Neural cell (in vitro differentiated cells): ENCODE data around the gene C2.

Experiments
- CTCF ChIP-seq: fragments of 450-650 bp; IDR thresholded peaks from 2 replicates; pipeline ENCODE4 v1.5.1; 2014; ENCODE audit warnings: antibody characterized with exemption, mild to moderate bottlenecking, moderate library complexity; ENCODE audit not compliant: poor library complexity, severe bottlenecking
- SMC3 ChIP-seq: fragments of 450-650 bp; conservative IDR thresholded peaks from 2 replicates; pipeline ENCODE4 v1.6.1; 2014; ENCODE audit warnings: antibody characterized with exemption, mild to moderate bottlenecking, moderate library complexity; ENCODE audit not compliant: poor library complexity
- TAF1 ChIP-seq: IDR thresholded peaks from 2 replicates; pipeline ENCODE4 v1.6.1; 2012; ENCODE audit warnings: low read depth

GRCh38 chr6:31927242-31927862 is at the start of gene C2:
- TF ChIP-seq CTCF: no peak
- no peak for TF ChIP-seq TAF1
- no peak for TF ChIP-seq SMC3
